Keratinocyte (primary cell): ENCODE data around the gene ANO2. TPM values are rescaled to one million over a fixed set of nuclear protein-coding genes. Genes with fewer than 3 reads are reported as not detected.

Experiments used
- DNase-seq: peaks from one replicate; pipeline ENCODE4 v3.0.0-alpha.2; 2011; ENCODE audit warnings: low read depth, missing footprints, low spot score
- FAIRE-seq: peaks from 2 replicates; lab custom pipeline; 2011; peaks lifted over from hg19 to GRCh38; lab: Jason Lieb, UNC
- H2AFZ ChIP-seq: 2 replicates; pipeline ENCODE4 v1.6.0; 2012; ENCODE audit warnings: low read length, control low read depth, inconsistent platforms; ENCODE audit not compliant: control insufficient read depth
- H3K27ac ChIP-seq: 2 replicates; pipeline ENCODE4 v1.5.1; 2011; ENCODE audit warnings: low read length; ENCODE audit not compliant: control insufficient read depth, insufficient read depth
- H3K27me3 ChIP-seq: 3 replicates; pipeline ENCODE4 v1.6.0; 2011; ENCODE audit warnings: low read length; ENCODE audit not compliant: control insufficient read depth, insufficient read depth; ENCODE audit errors: extremely low read depth
- H3K36me3 ChIP-seq, 2 experiments: 2 replicates in 1 of 2; 3 replicates in 1 of 2; pipeline ENCODE4 v1.5.1; 2011; ENCODE audit warnings: low read length in 2 of 2, mild to moderate bottlenecking in 1 of 2; ENCODE audit not compliant: control insufficient read depth in 2 of 2, insufficient read depth in 2 of 2; ENCODE audit errors: extremely low read depth in 1 of 2
- H3K4me1 ChIP-seq: 3 replicates; pipeline ENCODE4 v1.5.1; 2011; ENCODE audit warnings: low read length; ENCODE audit not compliant: control insufficient read depth, insufficient read depth; ENCODE audit errors: extremely low read depth
- H3K4me2 ChIP-seq: 3 replicates; pipeline ENCODE4 v1.6.0; 2011; ENCODE audit warnings: low read depth, low read length; ENCODE audit not compliant: control insufficient read depth, insufficient read depth; ENCODE audit errors: extremely low read depth
- H3K4me3 ChIP-seq, 3 experiments: fragments of 200-600 bp in 1 of 3; sonication (generic) in 1 of 3; 2 replicates in 2 of 3; 3 replicates in 1 of 3; pipeline ENCODE4 v1.5.1; 2011 to 2016; ENCODE audit warnings: low read length in 3 of 3, mild to moderate bottlenecking in 3 of 3, control low read depth in 2 of 3, inconsistent platforms in 1 of 3, low read depth in 1 of 3, mixed read lengths in 1 of 3, mixed run types in 1 of 3, moderate library complexity in 1 of 3; ENCODE audit not compliant: control insufficient read depth in 2 of 3, insufficient read depth in 2 of 3; ENCODE audit errors: extremely low read depth in 1 of 3
- H3K79me2 ChIP-seq: 2 replicates; pipeline ENCODE4 v1.6.0; 2012; ENCODE audit warnings: low read length; ENCODE audit not compliant: control insufficient read depth, insufficient read depth
- H3K9ac ChIP-seq: 3 replicates; pipeline ENCODE4 v1.6.0; 2011; ENCODE audit warnings: low read length; ENCODE audit not compliant: control insufficient read depth, insufficient read depth; ENCODE audit errors: extremely low read depth
- H3K9me1 ChIP-seq: 3 replicates; pipeline ENCODE4 v1.6.0; 2011; ENCODE audit warnings: low read length; ENCODE audit not compliant: control insufficient read depth, insufficient read depth; ENCODE audit errors: extremely low read depth
- H3K9me3 ChIP-seq: 2 replicates; pipeline ENCODE4 v1.5.1; 2012; ENCODE audit warnings: low read depth, low read length; ENCODE audit not compliant: control insufficient read depth
- H4K20me1 ChIP-seq: 3 replicates; pipeline ENCODE4 v1.6.0; 2011; ENCODE audit warnings: low read length; ENCODE audit not compliant: control insufficient read depth, insufficient read depth; ENCODE audit errors: extremely low read depth
- CTCF ChIP-seq, 3 experiments: IDR thresholded peaks in 1 of 3; conservative IDR thresholded peaks in 1 of 3; optimal IDR thresholded peaks in 1 of 3; 2 replicates in 2 of 3; 3 replicates in 1 of 3; pipeline versions ENCODE3 to v1.5.1; 2011; ENCODE audit warnings: low read length in 3 of 3, mild to moderate bottlenecking in 3 of 3, moderate library complexity in 2 of 3, control low read depth in 1 of 3, inconsistent platforms in 1 of 3; ENCODE audit not compliant: insufficient read depth in 2 of 3; ENCODE audit errors: extremely low read depth in 1 of 3
- EZH2 ChIP-seq: IDR thresholded peaks from one replicate; pipeline ENCODE4 v1.6.1; 2012; ENCODE audit warnings: inconsistent platforms, mild to moderate bottlenecking, low read length, moderate library complexity
- dilution Hi-C: fragments of 300-500 bp; cut with MboI; formaldehyde crosslinking; loops from one replicate; pipeline ENCODE4 v1.7.0; 2020; ENCODE audit warnings: low sequenced_read_pairs; ENCODE audit not compliant: extremely low pct_ligation_motif_present
- polyA plus RNA-seq, 5 experiments: library from polyadenylated mRNA; depleted of rRNA in 3 of 5; stranded (reverse) in 3 of 5; stranded (forward) in 1 of 5; unstranded in 1 of 5; fragments of >200 nt; gene quantifications; 1 replicate in 1 of 5; 2 replicates in 3 of 5; 3 replicates in 1 of 5; pipeline versions ENCODE4 v1.2.1 to v1.2.3, GENCODE V29; 2011 to 2012; ENCODE audit warnings: missing spikeins in 2 of 5, low read depth in 1 of 5, low replicate concordance in 1 of 5

ANO2 gene
- polyA plus RNA-seq, 1 donor (not counting 4 experiments of a cell fraction or from before 2014, with no cell fraction given): 0.14 TPM

GRCh38 chr12:5688226-5688625 lies 256.8 kb downstream of the ANO2 start:
- peaks cover 2% of the 10 kb centered on the region for H3K9me3 ChIP-seq
- H3K27me3 ChIP-seq: no peaks in the 10 kb centered on the region
- H3K4me1 ChIP-seq: no peaks in the 10 kb centered on the region
- no peak overlapping the region for H2AFZ ChIP-seq
- no peak for DNase-seq
- H3K79me2 ChIP-seq: no peaks in the 10 kb centered on the region
- TF ChIP-seq EZH2: no peak
- no peak for TF ChIP-seq CTCF (optimal IDR thresholded peaks at IDR 0.05 in 1 of 3, IDR thresholded peaks at IDR 0.05 in 1 of 3, conservative IDR thresholded peaks at IDR 0.05 in 1 of 3; ENCODE audit: extremely low read depth in 1 of 3, insufficient read depth in 2 of 3, low read length in 3 of 3)
- no peak overlapping the region for H3K4me2 ChIP-seq
- H3K4me3 ChIP-seq: no peak overlapping the region
- no peaks in the 10 kb centered on the region for H3K9me1 ChIP-seq
- no peak overlapping the region for H3K27ac ChIP-seq
- no peak overlapping the region for H3K9ac ChIP-seq
- no peaks in the 10 kb centered on the region for H4K20me1 ChIP-seq
- H3K36me3 ChIP-seq: no peaks in the 10 kb centered on the region
- FAIRE-seq: no peak
- dilution Hi-C loops: no loop called here

- FAIRE-seq (no peak), DNase-seq (no peak)
- H3K4me1 ChIP-seq: no peaks in the 10 kb centered on the region
- no peaks in the 10 kb centered on the region for H3K27me3 ChIP-seq
- dilution Hi-C loops: no loop called here
- no peaks in the 10 kb centered on the region for H3K79me2 ChIP-seq
- no peak overlapping the region for H3K4me3 ChIP-seq
- no peak for TF ChIP-seq EZH2
- no peak for TF ChIP-seq CTCF (optimal IDR thresholded peaks at IDR 0.05 in 1 of 3, IDR thresholded peaks at IDR 0.05 in 1 of 3, conservative IDR thresholded peaks at IDR 0.05 in 1 of 3; ENCODE audit: extremely low read depth in 1 of 3, insufficient read depth in 2 of 3, low read length in 3 of 3)
- no peak overlapping the region for H3K9ac ChIP-seq
- H3K27ac ChIP-seq: no peak overlapping the region
- no peaks in the 10 kb centered on the region for H3K36me3 ChIP-seq
- no peaks in the 10 kb centered on the region for H3K9me1 ChIP-seq
- no peak overlapping the region for H3K4me2 ChIP-seq
- peaks cover 2% of the 10 kb centered on the region for H3K9me3 ChIP-seq
- no peaks in the 10 kb centered on the region for H4K20me1 ChIP-seq
- no peak overlapping the region for H2AFZ ChIP-seq
These were observed 259.1 kb downstream of the ANO2 start for GRCh38 chr12:5685935-5686334.
